ENCODE measurements around the gene GLYR1.

GLYR1 gene

GRCh38 chr16:4763791-4764190, 83.3 kb downstream of the GLYR1 start:
- no peak for DNase-seq (ENCODE audit: low read depth)
- TF ChIP-seq CTCF (conservative IDR thresholded peaks at IDR 0.05; ENCODE audit: low read length), result no peak
- no peak overlapping the region for H3K4me3 ChIP-seq (ENCODE audit: low read length)

- TF ChIP-seq CTCF (conservative IDR thresholded peaks at IDR 0.05; ENCODE audit: low read length), result no peak
- no peak for DNase-seq (ENCODE audit: low read depth)
- no peak overlapping the region for H3K4me3 ChIP-seq (ENCODE audit: low read length)
Measured at GRCh38 chr16:4762205-4762604, 84.9 kb downstream of the GLYR1 start.

DNA sequence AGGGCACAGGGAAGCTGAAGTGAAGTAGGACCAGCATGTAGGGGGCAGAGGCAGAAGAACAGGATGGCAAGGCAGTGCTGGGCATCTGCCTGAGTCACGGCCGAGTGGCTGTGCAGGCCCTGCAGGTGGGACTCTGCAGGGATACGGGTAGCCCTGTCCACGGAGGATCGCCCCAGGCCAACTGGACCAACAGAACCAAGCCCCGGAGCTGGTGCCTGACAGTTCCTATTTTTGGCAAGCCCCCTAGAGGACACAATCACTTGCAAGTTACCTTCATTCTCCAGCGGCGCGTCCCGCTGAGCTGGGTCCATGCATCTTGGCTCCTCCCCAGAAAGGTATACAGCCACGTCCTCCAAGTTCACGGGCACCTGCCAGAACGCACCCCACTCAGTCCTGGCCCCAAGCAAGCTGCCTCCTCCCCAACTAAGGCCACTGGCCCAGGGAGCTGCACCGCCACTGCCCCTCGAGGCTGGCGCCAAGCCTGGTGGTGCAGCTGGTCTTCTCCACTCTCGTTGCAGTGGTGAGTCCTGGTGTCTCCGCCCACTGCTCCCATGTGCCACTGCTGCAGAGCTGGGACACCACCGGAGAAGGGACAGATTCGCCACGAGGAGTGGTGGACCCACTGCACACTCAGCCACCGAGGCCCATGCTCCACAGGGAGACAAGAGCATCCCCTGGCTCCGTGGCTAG, 86.7 kb downstream of the GLYR1 start:
- no peak for TF ChIP-seq CTCF (conservative IDR thresholded peaks at IDR 0.05; ENCODE audit: low read length)
- no peak overlapping the region for H3K4me3 ChIP-seq (ENCODE audit: low read length)
- no peak for DNase-seq (ENCODE audit: low read depth)

DNA sequence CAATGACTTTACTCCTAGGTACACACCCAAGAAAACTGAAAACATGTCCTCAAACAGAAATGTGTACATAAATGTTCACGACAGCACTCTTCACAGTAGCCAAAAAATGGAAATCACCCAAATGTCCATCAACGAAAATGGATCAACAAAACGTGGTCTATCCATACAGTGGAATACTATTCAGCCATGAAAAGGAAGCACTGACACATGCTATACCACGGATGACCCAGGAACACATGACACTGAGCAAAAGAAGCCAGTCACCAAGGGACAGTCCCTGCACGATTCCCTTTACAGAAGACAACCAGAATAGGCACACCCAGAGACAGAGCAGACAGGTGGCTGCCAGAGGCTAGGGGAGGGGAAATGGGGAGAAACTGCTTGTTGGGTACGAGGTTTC, 91.4 kb downstream of the GLYR1 start:
- TF ChIP-seq CTCF (conservative IDR thresholded peaks at IDR 0.05; ENCODE audit: low read length), result no peak
- no peak for DNase-seq (ENCODE audit: low read depth)
- H3K4me3 ChIP-seq (ENCODE audit: low read length), result no peak overlapping the region

- H3K4me3 ChIP-seq (ENCODE audit: low read length), result no peak overlapping the region
- TF ChIP-seq CTCF (conservative IDR thresholded peaks at IDR 0.05; ENCODE audit: low read length), result no peak
- no peak for DNase-seq (ENCODE audit: low read depth)
Measured at GRCh38 chr16:4754865-4755264, 92.2 kb downstream of the GLYR1 start.

DNA sequence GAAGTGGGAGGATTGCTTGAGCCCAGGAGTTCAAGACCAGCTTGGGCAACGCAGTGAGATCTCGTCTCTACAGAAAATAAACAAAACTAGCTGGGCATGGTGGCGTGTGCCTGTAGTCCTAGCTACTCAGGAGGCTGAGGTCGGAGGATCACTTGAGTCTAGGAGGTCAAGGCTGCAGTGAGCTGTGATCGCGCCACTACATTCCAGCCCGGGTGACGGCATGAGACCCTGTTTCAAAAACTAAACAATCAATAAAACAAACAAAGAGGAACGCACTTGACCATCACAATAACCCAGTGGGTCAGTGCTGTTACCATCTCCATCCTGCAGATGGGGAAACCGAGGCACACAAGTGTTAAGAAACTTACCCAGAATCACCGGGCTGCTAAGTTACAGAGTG, 93.9 kb downstream of the GLYR1 start:
- H3K4me3 ChIP-seq (ENCODE audit: low read length), result no peak overlapping the region
- TF ChIP-seq CTCF (conservative IDR thresholded peaks at IDR 0.05; ENCODE audit: low read length), result no peak
- DNase-seq (ENCODE audit: low read depth), result no peak

Data from AG10803 (cell line).